ENCODE results near the gene LRRC8B. TPM values are rescaled to one million over a fixed set of nuclear protein-coding genes. Genes with fewer than 3 reads are reported as not detected.

LRRC8B gene
- total and polyA plus RNA-seq, 9 of the 15 experiments (the other 6 are each of a cell fraction or from before 2014, with no cell fraction given) = 4.3 to 43.7 (median 14.4) TPM

- Histone ChIP-seq H3K79me2 (ENCODE audit: control insufficient read depth, insufficient read depth, low read length) (peaks cover 23% of the 10 kb centered on the region; the same call in 2 of the 3 replicates), H3K27ac (ENCODE audit: extremely low read depth, low read depth, low read length) (no peak overlapping the region), H2AFZ (ENCODE audit: low read depth, low read length) (no peak overlapping the region), H3K9me3 (replicated peaks; ENCODE audit: control insufficient read depth, insufficient read depth, low read depth, low read length) (no peaks in the 10 kb centered on the region), H3K9me1 (ENCODE audit: control insufficient read depth, insufficient read depth, low read length) (no peaks in the 10 kb centered on the region), H3K36me3 (ENCODE audit: control insufficient read depth, insufficient read depth, low read length) (peaks cover 91% of the 10 kb centered on the region), H3K9ac (ENCODE audit: insufficient read depth in 1 of 2, low read depth in 2 of 2, low read length in 2 of 2) (no peak overlapping the region), H3K4me1 (replicated peaks in 1 of 2; ENCODE audit: control insufficient read depth in 2 of 2, insufficient read depth in 2 of 2, low read length in 2 of 2) (no peaks in the 10 kb centered on the region), H3K4me2 (ENCODE audit: insufficient read depth, low read length) (no peak overlapping the region), H4K20me1 (replicated peaks; ENCODE audit: control insufficient read depth, insufficient read depth, low read length) (no peaks in the 10 kb centered on the region), H3K4me3 (no peak overlapping the region), H3K27me3 (ENCODE audit: control insufficient read depth in 2 of 2, insufficient read depth in 2 of 2, low read length in 2 of 2) (no peaks in the 10 kb centered on the region)
- ATAC-seq (no peak), DNase-seq (ENCODE audit: extremely low read depth in 1 of 4, low spot score in 3 of 4) (no peak), FAIRE-seq (no peak)
- in situ Hi-C loops (cut with MboI) = no loop called here
- ChIA-PET CTCF (ENCODE audit: low intra/inter-chr PET ratio) (no interaction called here), POLR2A (interaction anchor here (1.3 to 1.5 kb wide), 2 partner anchors 14 to 21 kb away, joined by 3 to 4 read pairs; no protein-coding TSS in a partner anchor)
- WGBS (ENCODE audit: insufficient coverage, low coverage, missing lambda C conversion rate) = 91% methylated on average over 9 of the region's 9 CpGs
- intact Hi-C loops (cut with micrococcal nuclease) = no loop called here
- no TSS peak for BruUV-seq (replicated peaks)
- TF ChIP-seq POLR3G (IDR thresholded peaks at IDR 0.05; ENCODE audit: extremely low read depth, insufficient read length, insufficient replicate concordance) (no peak), ZNF561 (CRISPR knock-in tag; conservative IDR thresholded peaks at IDR 0.05) (no peak), KAT7 (CRISPR knock-in tag; IDR thresholded peaks at IDR 0.05; ENCODE audit: borderline replicate concordance) (no peak), ZNF740 (CRISPR knock-in tag; IDR thresholded peaks at IDR 0.05) (no peak), ZNF740 (tag; IDR thresholded peaks at IDR 0.05) (no peak), MTA3 (IDR thresholded peaks at IDR 0.05; ENCODE audit: borderline replicate concordance) (no peak), ZFPM2 (CRISPR knock-in tag; IDR thresholded peaks at IDR 0.05) (no peak), HCFC1 (IDR thresholded peaks at IDR 0.05; ENCODE audit: low read depth, low read length) (no peak), ZNF449 (CRISPR knock-in tag; IDR thresholded peaks at IDR 0.05) (no peak), ARID4B (CRISPR knock-in tag; IDR thresholded peaks at IDR 0.05) (no peak), ZNF75A (CRISPR knock-in tag; IDR thresholded peaks at IDR 0.05) (no peak), ZNF280B (CRISPR knock-in tag; IDR thresholded peaks at IDR 0.05) (no peak)
- TF ChIP-seq, protein P1, sequence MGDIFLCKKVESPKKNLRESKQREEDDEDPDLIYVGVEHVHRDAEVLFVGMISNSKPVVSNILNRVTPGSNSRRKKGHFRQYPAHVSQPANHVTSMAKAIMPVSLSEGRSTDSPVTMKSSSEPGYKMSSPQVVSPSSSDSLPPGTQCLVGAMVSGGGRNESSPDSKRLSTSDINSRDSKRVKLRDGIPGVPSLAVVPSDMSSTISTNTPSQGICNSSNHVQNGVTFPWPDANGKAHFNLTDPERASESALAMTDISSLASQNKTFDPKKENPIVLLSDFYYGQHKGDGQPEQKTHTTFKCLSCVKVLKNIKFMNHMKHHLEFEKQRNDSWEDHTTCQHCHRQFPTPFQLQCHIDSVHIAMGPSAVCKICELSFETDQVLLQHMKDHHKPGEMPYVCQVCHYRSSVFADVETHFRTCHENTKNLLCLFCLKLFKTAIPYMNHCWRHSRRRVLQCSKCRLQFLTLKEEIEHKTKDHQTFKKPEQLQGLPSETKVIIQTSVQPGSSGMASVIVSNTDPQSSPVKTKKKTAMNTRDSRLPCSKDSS (IDR thresholded peaks at IDR 0.05; ENCODE audit: low read depth, partially characterized antibody) = no peak
These were observed 57.9 kb downstream of the LRRC8B start for GRCh38 chr1:89582571-89582970.
